ENCODE results near the gene SEC22C. TPM values are rescaled to one million over a fixed set of nuclear protein-coding genes. Genes with fewer than 3 reads are reported as not detected.

Gene SEC22C
- polyA plus RNA-seq, 3 donors = 15.3 to 28.4 (median 27.4) TPM

DNA sequence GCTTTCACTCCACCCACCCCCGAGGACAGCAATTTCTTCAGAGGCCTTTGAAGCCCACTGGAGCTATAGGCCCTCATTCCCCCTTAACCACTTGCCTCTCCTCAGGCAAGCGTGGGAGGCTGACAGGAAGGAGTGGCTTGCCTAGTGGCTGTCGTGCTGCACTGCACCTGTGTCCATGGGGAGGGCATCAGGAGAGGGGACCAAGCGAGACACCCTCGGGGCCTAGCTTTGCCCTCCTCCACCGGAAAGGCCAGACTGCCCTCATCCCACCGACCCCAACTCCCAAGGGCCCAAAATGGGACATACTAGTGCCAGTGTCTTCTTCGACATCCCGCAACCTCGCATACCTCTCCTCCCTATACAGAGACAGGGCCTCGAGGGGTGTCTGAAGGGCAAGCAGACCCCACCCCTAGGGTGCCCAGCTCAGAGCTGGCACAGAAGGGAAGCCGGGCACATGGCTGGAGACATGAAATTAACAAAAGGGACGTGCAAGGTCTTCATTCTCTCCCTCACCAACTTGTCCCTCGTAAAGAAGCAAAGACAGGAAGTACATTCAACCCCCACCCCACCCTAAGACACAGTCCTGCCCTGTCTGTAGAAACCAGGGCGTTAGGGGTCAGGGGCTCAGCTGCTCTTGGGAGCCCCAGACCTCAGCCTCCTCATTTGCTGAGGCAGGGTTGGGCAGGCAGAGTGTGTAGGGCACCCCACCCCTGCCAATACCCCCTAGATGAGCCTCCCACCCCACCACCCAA lies 55.0 kb downstream of the SEC22C start:
- Mint-ChIP-seq H3K27ac (peak overlapping the region; percentile 77 to 89 (median 81)), H3K4me3 (peak overlapping the region; percentile 24 to 55), H3K36me3 (peaks cover 32 to 57% of the 10 kb centered on the region in 2 donors), H3K4me1 (peaks cover 92% of the 10 kb centered on the region), H3K27me3 (ENCODE audit: low read depth in 3 of 3) (peaks cover 0 to 1% (median 0%) of the 10 kb centered on the region in 3 donors), H3K9me3 (peaks cover 0 to 9% (median 0%) of the 10 kb centered on the region in 7 donors)
- H3K36me3 ChIP-seq (replicated peaks in 1 of 2; ENCODE audit: control insufficient read depth in 1 of 2, insufficient read depth in 2 of 2, low read length in 2 of 2) = peaks cover 8 to 28% of the 10 kb centered on the region in 2 donors
- H3K9me3 ChIP-seq (replicated peaks in 1 of 2; ENCODE audit: control insufficient read depth in 1 of 2, insufficient read depth in 1 of 2, low read length in 2 of 2) = no peaks in the 10 kb centered on the region
- H3K4me1 ChIP-seq (ENCODE audit: control insufficient read depth in 1 of 2, insufficient read depth in 2 of 2, low read length in 2 of 2) = peaks cover 90 to 93% of the 10 kb centered on the region in 2 donors
- intact Hi-C loops (cut with micrococcal nuclease) = no loop called here
- no peak for DNase-seq
- H3K9ac ChIP-seq (ENCODE audit: insufficient read depth, low read length, poor library complexity, severe bottlenecking) = peak overlapping the region; percentile 40
- H3K4me3 ChIP-seq (replicated peaks in 1 of 3; ENCODE audit: low read depth in 2 of 3, low read length in 3 of 3) = no peak overlapping the region
- H2AFZ ChIP-seq (ENCODE audit: insufficient read depth, low read depth, low read length, poor library complexity, severe bottlenecking) = peak overlapping the region; percentile 41
- TF ChIP-seq, protein P1, sequence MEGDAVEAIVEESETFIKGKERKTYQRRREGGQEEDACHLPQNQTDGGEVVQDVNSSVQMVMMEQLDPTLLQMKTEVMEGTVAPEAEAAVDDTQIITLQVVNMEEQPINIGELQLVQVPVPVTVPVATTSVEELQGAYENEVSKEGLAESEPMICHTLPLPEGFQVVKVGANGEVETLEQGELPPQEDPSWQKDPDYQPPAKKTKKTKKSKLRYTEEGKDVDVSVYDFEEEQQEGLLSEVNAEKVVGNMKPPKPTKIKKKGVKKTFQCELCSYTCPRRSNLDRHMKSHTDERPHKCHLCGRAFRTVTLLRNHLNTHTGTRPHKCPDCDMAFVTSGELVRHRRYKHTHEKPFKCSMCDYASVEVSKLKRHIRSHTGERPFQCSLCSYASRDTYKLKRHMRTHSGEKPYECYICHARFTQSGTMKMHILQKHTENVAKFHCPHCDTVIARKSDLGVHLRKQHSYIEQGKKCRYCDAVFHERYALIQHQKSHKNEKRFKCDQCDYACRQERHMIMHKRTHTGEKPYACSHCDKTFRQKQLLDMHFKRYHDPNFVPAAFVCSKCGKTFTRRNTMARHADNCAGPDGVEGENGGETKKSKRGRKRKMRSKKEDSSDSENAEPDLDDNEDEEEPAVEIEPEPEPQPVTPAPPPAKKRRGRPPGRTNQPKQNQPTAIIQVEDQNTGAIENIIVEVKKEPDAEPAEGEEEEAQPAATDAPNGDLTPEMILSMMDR (IDR thresholded peaks at IDR 0.05) = no peak
- peak overlapping the region; percentile 12 for H3K4me2 ChIP-seq (replicated peaks; ENCODE audit: extremely low read depth, low read length, poor library complexity, severe bottlenecking)
- no peaks in the 10 kb centered on the region for H4K20me1 ChIP-seq (ENCODE audit: insufficient read depth, low read length)
- H3K27ac ChIP-seq (ENCODE audit: low read depth in 1 of 2, low read length in 2 of 2) = peak overlapping the region; percentile 13 to 76
- no peaks in the 10 kb centered on the region for H3K27me3 ChIP-seq (ENCODE audit: control insufficient read depth in 2 of 2, insufficient read depth in 2 of 2, low read length in 2 of 2)
- WGBS (ENCODE audit: insufficient coverage) = 48% methylated on average over 8 of the region's 15 CpGs
- no peaks in the 10 kb centered on the region for H3K79me2 ChIP-seq (ENCODE audit: insufficient read depth, low read length)

DNA sequence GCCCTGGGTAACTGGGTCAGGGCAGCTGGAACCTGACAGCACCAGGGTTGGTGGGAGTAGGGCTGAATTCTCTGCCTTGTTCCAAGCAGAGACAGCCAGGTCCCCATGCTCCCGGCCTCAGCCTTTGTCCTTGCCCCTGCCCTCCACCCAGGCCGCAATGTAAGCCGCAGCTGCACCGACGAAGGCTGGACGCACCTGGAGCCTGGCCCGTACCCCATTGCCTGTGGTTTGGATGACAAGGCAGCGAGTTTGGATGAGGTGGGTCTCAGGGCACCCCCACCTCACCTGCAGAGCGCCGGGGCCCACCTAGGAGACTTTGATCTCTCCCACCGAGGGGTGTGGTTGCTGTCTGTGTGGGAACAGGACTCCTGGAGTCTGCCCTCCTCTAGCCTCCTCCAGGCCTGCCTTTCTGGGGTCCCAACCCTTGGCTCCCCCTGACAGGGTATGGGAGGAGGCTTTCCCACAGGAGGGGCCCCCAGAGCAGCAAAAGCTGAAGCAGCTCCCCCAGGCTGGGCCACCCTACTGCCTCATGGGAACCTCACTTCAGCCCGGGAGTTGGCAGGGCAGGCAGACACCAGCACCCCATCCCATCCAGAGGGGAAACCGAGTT lies 55.9 kb downstream of the SEC22C start:
- DNase-seq = no peak
- Mint-ChIP-seq H3K9me3 (peaks cover 0 to 7% (median 0%) of the 10 kb centered on the region in 7 donors), H3K36me3 (peaks cover 29 to 56% of the 10 kb centered on the region in 2 donors), H3K4me3 (no peak overlapping the region), H3K27ac (peak overlapping the region; percentile 74 to 93 (median 81)), H3K4me1 (peaks cover 89% of the 10 kb centered on the region), H3K27me3 (ENCODE audit: low read depth in 3 of 3) (peaks cover 0 to 1% (median 0%) of the 10 kb centered on the region in 3 donors)
- no peaks in the 10 kb centered on the region for H3K79me2 ChIP-seq (ENCODE audit: insufficient read depth, low read length)
- no peaks in the 10 kb centered on the region for H3K9me3 ChIP-seq (replicated peaks in 1 of 2; ENCODE audit: control insufficient read depth in 1 of 2, insufficient read depth in 1 of 2, low read length in 2 of 2)
- no peaks in the 10 kb centered on the region for H4K20me1 ChIP-seq (ENCODE audit: insufficient read depth, low read length)
- no peak overlapping the region for H2AFZ ChIP-seq (ENCODE audit: insufficient read depth, low read depth, low read length, poor library complexity, severe bottlenecking)
- H3K4me1 ChIP-seq (ENCODE audit: control insufficient read depth in 1 of 2, insufficient read depth in 2 of 2, low read length in 2 of 2) = peaks cover 87 to 89% of the 10 kb centered on the region in 2 donors
- peak overlapping the region; percentile 37 for H3K9ac ChIP-seq (ENCODE audit: insufficient read depth, low read length, poor library complexity, severe bottlenecking)
- intact Hi-C loops (cut with micrococcal nuclease) = no loop called here
- H3K4me3 ChIP-seq (replicated peaks in 1 of 3; ENCODE audit: low read depth in 2 of 3, low read length in 3 of 3) = peak overlapping the region in 1 of 3 experiments; percentile 51
- no peaks in the 10 kb centered on the region for H3K27me3 ChIP-seq (ENCODE audit: control insufficient read depth in 2 of 2, insufficient read depth in 2 of 2, low read length in 2 of 2)
- peak overlapping the region; percentile 36 to 76 for H3K27ac ChIP-seq (ENCODE audit: low read depth in 1 of 2, low read length in 2 of 2)
- WGBS (ENCODE audit: insufficient coverage) = 90% methylated on average over 6 of the region's 13 CpGs
- peaks cover 5 to 24% of the 10 kb centered on the region in 2 donors for H3K36me3 ChIP-seq (replicated peaks in 1 of 2; ENCODE audit: control insufficient read depth in 1 of 2, insufficient read depth in 2 of 2, low read length in 2 of 2)
- TF ChIP-seq, protein P1 (IDR thresholded peaks at IDR 0.05) = no peak
- no peak overlapping the region for H3K4me2 ChIP-seq (replicated peaks; ENCODE audit: extremely low read depth, low read length, poor library complexity, severe bottlenecking)
